Gastrocnemius medialis (tissue), 4 donors: Measurements from ENCODE around the gene SMARCE1. TPM values are rescaled to one million over a fixed set of nuclear protein-coding genes. Genes with fewer than 3 reads are reported as not detected.

Source experiments
- ATAC-seq, 2 donors: fragments of 150-250 bp; one replicate each; pipeline ENCODE4 v1.9.1; 2016
- DNase-seq, 2 donors: peaks; one replicate each; pipeline ENCODE4 v3.0.0-alpha.2; 2019
- H3K27ac ChIP-seq, 4 donors: fragments of 200-600 bp; sonication (generic); 1 replicate in 1 of 4; 2 replicates in 3 of 4; pipeline ENCODE4 v1.5.1; 2016 to 2018; ENCODE audit warnings: mild to moderate bottlenecking in 2 of 4, moderate library complexity in 1 of 4
- H3K27me3 ChIP-seq, 3 donors: fragments of 200-600 bp; sonication (generic) in 2 of 3; 1 replicate in 1 of 3; 2 replicates in 2 of 3; pipeline versions ENCODE4 v1.5.1 to v1.6.0; 2016 to 2019; ENCODE audit warnings: mild to moderate bottlenecking in 1 of 3, moderate library complexity in 1 of 3
- H3K36me3 ChIP-seq, 2 donors: fragments of 200-600 bp; sonication (generic) in 1 of 2; one replicate each; pipeline ENCODE4 v1.5.1; 2017 to 2018
- H3K4me1 ChIP-seq, 2 donors: fragments of 200-600 bp; sonication (generic) in 1 of 2; one replicate each; pipeline ENCODE4 v1.5.1; 2016 to 2017; ENCODE audit warnings: mild to moderate bottlenecking in 2 of 2
- H3K4me3 ChIP-seq, 4 donors: fragments of 200-600 bp; sonication (generic) in 3 of 4; 1 replicate in 1 of 4; 2 replicates in 3 of 4; pipeline ENCODE4 v1.5.1; 2016 to 2019; ENCODE audit warnings: mild to moderate bottlenecking in 2 of 4
- H3K9me3 ChIP-seq, 3 donors: fragments of 200-600 bp; sonication (generic) in 2 of 3; 1 replicate in 1 of 3; 2 replicates in 2 of 3; pipeline ENCODE4 v1.5.1; 2016 to 2019
- CTCF ChIP-seq, 5 experiments: fragments of 450-650 bp in 3 of 5; fragments of 200-600 bp in 2 of 5; sonication (generic) in 2 of 5; IDR thresholded peaks in 4 of 5; conservative IDR thresholded peaks in 1 of 5; 1 replicate in 4 of 5; 2 replicates in 1 of 5; pipeline ENCODE4 v1.5.1; 2016 to 2019; ENCODE audit warnings: antibody characterized with exemption in 5 of 5, mild to moderate bottlenecking in 3 of 5, moderate library complexity in 3 of 5
- POLR2A ChIP-seq, 2 donors: fragments of 450-650 bp; IDR thresholded peaks; one replicate each; pipeline ENCODE4 v1.6.1; 2017; ENCODE audit warnings: antibody characterized with exemption in 2 of 2, mild to moderate bottlenecking in 2 of 2, moderate library complexity in 2 of 2
- in situ Hi-C, 4 donors: fragments of 200-750 bp; cut with MboI; loops; one replicate each; pipeline versions ENCODE4 v1.15.0 to v1.8.0; 2017; ENCODE audit warnings: low sequenced_read_pairs in 4 of 4
- intact Hi-C: fragments of 100-400 bp; cut with DNase I; formaldehyde crosslinking; loops from one replicate; pipeline ENCODE4 v1.15.1; 2023; ENCODE audit warnings: low total_unique reads
- total RNA-seq, 4 donors: library from RNA; depleted of rRNA; stranded (reverse); fragments of >200 nt; gene quantifications; one replicate each; pipeline versions ENCODE4 v1.1.0 to v1.2.3, GENCODE V29; 2016

Gene SMARCE1
- total RNA-seq, 4 donors from 2014 or later: 48.0 to 74.7 (median 64.5) TPM

GRCh38 chr17:40621019-40621418, 26.6 kb downstream of the SMARCE1 start:
- peaks cover 16 to 42% (median 27%) of the 10 kb centered on the region in 3 donors for H3K27me3 ChIP-seq
- H3K9me3 ChIP-seq: no peaks in the 10 kb centered on the region
- H3K27ac ChIP-seq: no peak overlapping the region
- intact Hi-C loops: loop anchor here (2.0 kb wide), 1 partner anchor 170 kb away; no protein-coding TSS in a partner anchor
- DNase-seq (no peak), ATAC-seq (no peak)
- H3K4me3 ChIP-seq: no peak overlapping the region
- in situ Hi-C loops: loop anchor here in 2 of 4 donors (10.0 to 25.0 kb wide), 2 partner anchors 174 to 1041 kb away; partner anchors contain the start of gene KRT28 (in 1 of the 2)
- H3K36me3 ChIP-seq: no peaks in the 10 kb centered on the region
- peaks cover 0 to 7% of the 10 kb centered on the region in 2 donors for H3K4me1 ChIP-seq
- no peak for TF ChIP-seq CTCF (IDR thresholded peaks at IDR 0.05 in 4 of 5, conservative IDR thresholded peaks at IDR 0.05 in 1 of 5)
- TF ChIP-seq POLR2A (IDR thresholded peaks at IDR 0.05): no peak

GRCh38 chr17:40618754-40619625, 28.6 kb downstream of the SMARCE1 start:
- intact Hi-C loops (no loop called here), in situ Hi-C loops (loop anchor here in 2 of 4 donors (10.0 to 25.0 kb wide), 2 partner anchors 176 to 1043 kb away; partner anchors contain the start of gene KRT28 (in 2 of the 2))
- H3K36me3 ChIP-seq: no peaks in the 10 kb centered on the region
- DNase-seq (no peak), ATAC-seq (no peak)
- no peak overlapping the region for H3K27ac ChIP-seq
- peaks cover 29 to 46% (median 29%) of the 10 kb centered on the region in 3 donors for H3K27me3 ChIP-seq
- H3K4me1 ChIP-seq: peaks cover 0 to 7% of the 10 kb centered on the region in 2 donors
- H3K4me3 ChIP-seq: no peak overlapping the region
- no peak for TF ChIP-seq CTCF (IDR thresholded peaks at IDR 0.05 in 4 of 5, conservative IDR thresholded peaks at IDR 0.05 in 1 of 5)
- TF ChIP-seq POLR2A (IDR thresholded peaks at IDR 0.05): no peak
- no peaks in the 10 kb centered on the region for H3K9me3 ChIP-seq

GRCh38 chr17:40617678-40618240, 29.9 kb downstream of the SMARCE1 start:
- Histone ChIP-seq H3K27ac (no peak overlapping the region), H3K4me3 (no peak overlapping the region), H3K9me3 (no peaks in the 10 kb centered on the region), H3K36me3 (no peaks in the 10 kb centered on the region), H3K4me1 (peaks cover 0 to 7% of the 10 kb centered on the region in 2 donors), H3K27me3 (peaks cover 29 to 46% (median 33%) of the 10 kb centered on the region in 3 donors)
- DNase-seq (no peak), ATAC-seq (no peak)
- TF ChIP-seq CTCF (IDR thresholded peaks at IDR 0.05 in 4 of 5, conservative IDR thresholded peaks at IDR 0.05 in 1 of 5) (no peak), POLR2A (IDR thresholded peaks at IDR 0.05) (no peak)
- intact Hi-C loops (no loop called here), in situ Hi-C loops (loop anchor here in 2 of 4 donors (10.0 to 25.0 kb wide), 2 partner anchors 177 to 1045 kb away; partner anchors contain the start of gene KRT28 (in 2 of the 2))

GRCh38 chr17:40616592-40616991, 31.0 kb downstream of the SMARCE1 start:
- Histone ChIP-seq H3K4me1 (peaks cover 0 to 7% of the 10 kb centered on the region in 2 donors), H3K4me3 (no peak overlapping the region), H3K27ac (no peak overlapping the region), H3K36me3 (no peaks in the 10 kb centered on the region), H3K27me3 (peaks cover 29 to 43% (median 33%) of the 10 kb centered on the region in 3 donors), H3K9me3 (no peaks in the 10 kb centered on the region)
- DNase-seq: no peak
- no peak for TF ChIP-seq POLR2A (IDR thresholded peaks at IDR 0.05)
- TF ChIP-seq CTCF (IDR thresholded peaks at IDR 0.05 in 4 of 5, conservative IDR thresholded peaks at IDR 0.05 in 1 of 5): no peak
- in situ Hi-C loops: loop anchor here in 2 of 4 donors (10.0 to 25.0 kb wide), 2 partner anchors 178 to 1046 kb away; partner anchors contain the start of gene KRT28 (in 2 of the 2)
- intact Hi-C loops: no loop called here
- ATAC-seq: no peak
